Activated CD4-positive, alpha-beta T cell treated with anti-CD3 and anti-CD28 coated beads, Interleukin-2, amount 50 U/mL, for 48 hours (primary cell): ENCODE measurements around the gene CYTH3.
"Not testable (repeated sequence)": the region's sequence is repeated elsewhere in the genome, so short reads cannot be mapped to it uniquely, and the experiment has no call there.

Source experiments
- DNase-seq, 2 experiments: peaks; one replicate each; pipeline ENCODE4 v3.0.0-alpha.2; 2020

CYTH3 gene, protein sequence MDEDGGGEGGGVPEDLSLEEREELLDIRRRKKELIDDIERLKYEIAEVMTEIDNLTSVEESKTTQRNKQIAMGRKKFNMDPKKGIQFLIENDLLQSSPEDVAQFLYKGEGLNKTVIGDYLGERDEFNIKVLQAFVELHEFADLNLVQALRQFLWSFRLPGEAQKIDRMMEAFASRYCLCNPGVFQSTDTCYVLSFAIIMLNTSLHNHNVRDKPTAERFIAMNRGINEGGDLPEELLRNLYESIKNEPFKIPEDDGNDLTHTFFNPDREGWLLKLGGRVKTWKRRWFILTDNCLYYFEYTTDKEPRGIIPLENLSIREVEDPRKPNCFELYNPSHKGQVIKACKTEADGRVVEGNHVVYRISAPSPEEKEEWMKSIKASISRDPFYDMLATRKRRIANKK

DNA sequence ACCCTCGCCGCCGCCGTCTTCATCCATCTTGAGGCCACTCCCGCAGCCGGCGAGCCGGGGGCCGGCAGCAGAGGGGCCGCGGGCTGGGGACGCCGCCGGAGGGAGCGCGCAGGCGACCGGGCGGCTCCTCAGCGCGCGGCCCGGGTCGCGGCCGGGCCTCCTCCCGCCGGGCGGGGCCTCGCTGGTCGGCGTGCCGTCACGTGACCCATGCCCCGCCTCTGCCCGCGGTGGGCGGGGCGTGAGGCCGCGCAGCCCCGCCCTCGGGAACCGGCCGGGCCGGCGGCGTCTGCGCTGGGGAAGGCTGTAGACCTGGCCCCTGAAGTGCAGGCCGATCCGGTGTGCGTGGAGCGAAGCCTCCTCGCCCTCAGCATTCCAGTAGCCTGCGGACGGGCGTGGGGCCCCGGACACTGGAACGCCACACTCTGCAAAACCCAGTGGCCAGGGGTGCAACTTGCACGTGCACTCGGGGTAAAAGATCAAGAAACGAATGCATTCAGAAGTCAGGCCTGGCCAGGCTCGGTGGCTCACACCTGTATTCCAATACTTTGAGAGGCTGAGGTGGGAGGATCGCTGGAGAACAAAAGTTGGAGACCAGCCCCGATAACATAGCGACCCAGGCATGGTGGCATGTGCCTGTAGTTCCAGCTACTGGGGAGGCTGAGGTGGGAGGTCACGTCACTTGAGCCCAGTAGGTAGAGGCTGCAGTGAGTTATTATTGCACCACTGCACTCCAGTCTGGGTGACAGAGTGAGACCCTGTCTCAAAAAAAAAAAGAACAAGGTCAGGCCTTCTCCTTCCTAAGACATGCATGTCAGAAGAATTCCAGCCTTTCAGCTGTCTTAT, at the start of gene CYTH3:
TSS of gene CYTH3 (minus strand) at position 144 of the 843 bp plus-strand sequence. CDS start at position 27, 117 bp downstream.
- peak; percentile 71 to 77 for DNase-seq

DNA sequence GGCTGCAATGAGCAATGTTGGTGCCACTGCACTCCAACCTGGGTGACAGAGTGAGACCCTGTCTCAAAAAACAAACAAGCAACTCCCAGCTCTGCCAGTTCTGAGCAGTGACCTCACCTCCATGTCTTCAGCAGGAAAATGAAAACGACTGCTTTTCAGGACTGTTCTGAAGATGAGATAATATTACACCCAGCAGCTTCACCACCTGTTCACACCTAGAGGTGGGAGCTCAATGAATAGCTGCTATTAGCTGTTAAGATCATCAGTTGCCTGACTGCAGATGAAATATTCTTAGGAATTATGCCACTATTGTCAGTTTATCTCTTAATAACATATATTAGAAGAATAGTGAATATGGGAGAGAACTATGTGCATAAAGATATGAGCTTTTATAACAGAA, 48.4 kb upstream of the CYTH3 start:
- DNase-seq, result no peak

DNA sequence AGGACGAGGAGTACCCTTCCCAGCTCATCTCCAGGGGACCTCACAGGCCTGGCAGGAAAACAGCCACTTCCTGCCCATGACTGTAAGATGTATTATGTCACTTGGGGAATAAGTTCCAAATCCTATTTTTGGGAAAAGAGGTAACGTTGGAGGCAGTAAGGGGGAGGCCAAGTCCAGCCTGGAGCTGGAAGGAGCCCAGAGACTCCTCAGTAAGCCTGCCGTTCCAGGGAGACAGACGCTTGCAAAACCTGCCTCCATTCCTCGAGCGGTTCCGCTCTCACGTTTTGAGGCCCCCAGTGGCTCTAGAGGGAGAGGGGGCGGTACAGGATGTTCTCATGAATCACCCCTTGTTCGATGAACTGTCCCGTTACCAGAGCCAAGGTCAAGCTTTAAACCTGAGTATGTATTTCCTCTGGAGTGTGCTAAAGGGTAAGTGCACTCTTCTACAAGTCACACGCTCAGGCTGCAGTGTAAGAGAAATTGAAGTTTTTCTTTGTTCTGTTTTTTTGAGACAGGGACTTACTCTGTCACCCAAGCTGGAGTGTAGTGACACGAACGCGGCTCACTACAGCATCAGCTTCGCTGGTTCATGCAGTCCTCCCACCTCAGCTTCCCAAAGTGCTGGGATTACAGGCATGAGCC, 45.5 kb upstream of the CYTH3 start:
- DNase-seq, result no peak

DNA sequence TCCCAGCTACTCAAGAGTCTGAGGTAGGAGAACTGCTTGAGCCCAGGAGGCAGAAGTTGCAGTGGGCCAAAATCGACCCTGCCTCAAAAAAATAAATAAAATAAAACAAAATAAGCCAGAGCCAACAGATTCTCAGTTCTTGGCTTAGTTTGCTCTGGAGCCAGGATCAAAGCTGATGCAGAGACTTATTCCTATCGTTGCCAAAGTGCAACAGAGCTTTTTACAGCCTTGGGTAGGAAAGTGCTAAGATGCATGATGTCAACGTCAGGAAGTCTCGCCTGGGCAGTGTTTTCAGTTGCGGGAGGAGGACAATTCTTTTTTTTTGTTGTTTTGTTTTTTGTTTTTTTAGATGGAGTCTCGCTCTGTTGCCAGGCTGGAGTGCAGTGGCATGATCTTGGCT, 43.8 kb upstream of the CYTH3 start:
- DNase-seq, result no peak

DNA sequence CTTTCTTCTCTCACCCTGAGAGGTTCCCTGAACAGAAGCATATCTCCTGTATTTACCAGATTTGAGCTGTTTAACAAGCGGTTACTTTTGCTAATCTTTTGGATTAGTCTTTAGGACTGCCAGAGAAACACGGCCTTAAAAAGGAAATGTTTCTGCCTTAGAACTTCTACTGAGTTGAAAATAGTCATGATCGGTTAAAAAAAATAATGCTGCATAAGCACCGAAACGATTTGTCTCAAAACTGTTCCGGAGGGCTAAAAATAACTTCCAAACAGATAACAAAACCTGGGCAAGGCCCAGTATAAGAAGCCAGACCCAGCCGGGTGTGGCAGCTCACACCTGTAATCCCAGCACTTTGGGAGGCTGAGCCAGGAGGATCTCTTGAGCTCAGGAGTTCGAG, 43.3 kb upstream of the CYTH3 start:
- no peak for DNase-seq

DNA sequence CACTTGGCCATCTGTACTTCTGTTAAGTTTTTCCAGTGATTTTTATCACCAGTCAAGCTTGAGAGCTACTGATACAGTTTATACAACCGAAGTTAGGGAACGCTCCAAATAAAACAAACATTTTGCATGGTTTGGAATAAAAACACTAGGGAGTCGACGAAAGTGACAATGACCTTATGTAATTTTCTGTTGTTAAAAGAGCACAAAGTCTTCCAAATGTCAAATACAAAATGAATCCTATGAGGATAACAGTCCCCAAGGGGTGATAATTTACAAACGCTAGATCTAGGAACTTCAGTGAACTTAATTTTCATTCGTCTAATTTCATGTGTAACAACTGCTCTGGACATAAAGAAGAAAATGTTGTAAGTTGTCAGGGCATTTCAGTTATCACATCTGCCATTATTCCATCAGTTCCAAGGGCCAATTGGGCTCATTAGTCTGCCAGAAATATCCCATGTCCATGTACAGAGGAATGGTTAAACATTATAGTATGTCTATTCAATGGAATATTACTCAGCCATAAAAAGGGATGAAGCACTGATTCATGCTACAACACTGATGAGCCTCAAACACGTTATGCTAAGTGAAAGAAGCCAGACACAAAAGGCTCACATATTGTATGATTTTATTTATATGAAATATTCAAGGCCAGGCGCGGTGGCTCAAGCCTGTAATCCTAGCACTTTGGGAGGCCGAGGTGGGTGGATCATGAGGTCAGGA, 38.0 kb upstream of the CYTH3 start:
- no peak for DNase-seq

DNA sequence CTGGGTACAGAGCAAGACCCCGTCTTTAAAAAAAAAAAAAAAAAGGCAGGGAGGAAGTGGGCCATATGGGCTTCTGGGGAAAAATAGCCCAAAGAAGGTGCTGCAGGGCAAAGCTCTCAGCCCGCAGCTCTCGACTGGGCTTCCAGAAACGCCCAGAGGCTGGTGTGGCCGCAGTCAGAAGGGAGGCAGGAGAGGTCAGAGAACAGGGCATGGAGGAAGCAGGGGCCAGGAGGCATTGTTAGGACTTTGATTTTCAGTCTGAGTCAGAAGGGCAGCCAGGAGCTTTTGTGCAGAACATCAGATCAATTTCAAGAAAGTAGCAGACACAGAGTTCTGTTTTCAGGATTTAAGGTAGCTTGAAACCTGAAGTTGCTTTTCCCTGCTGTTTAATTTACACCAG, 35.3 kb upstream of the CYTH3 start:
- DNase-seq, result no peak

GRCh38 chr7:6306471-6306870, 34.0 kb upstream of the CYTH3 start:
- no peak for DNase-seq

- no peak for DNase-seq
Observed at GRCh38 chr7:6305330-6305729, 32.9 kb upstream of the CYTH3 start.

- DNase-seq, result not testable (repeated sequence)
Observed at GRCh38 chr7:6301446-6301845, 29.0 kb upstream of the CYTH3 start.

DNA sequence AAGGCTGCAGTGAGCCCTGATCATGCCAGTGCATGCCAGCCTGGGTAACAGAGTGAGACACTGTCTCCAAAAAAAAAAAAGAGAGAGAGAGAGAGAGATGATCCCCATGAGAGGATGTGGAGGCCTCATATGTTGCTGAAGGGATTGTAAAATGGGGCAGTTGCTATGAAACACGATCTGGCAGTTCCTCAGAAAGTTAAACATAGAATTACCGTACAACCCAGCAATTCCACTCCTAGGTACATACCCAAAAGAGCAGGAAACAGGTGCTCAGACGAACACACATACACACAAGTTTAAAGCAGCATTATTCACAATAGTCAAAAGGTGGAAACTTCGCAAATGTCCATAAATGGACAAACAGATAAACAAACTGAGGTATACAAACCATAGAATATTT, 27.4 kb upstream of the CYTH3 start:
- no peak for DNase-seq

- DNase-seq, result no peak
Observed at GRCh38 chr7:6294839-6295238, 22.4 kb upstream of the CYTH3 start.

GRCh38 chr7:6293202-6293601, 20.8 kb upstream of the CYTH3 start:
- no peak for DNase-seq

DNA sequence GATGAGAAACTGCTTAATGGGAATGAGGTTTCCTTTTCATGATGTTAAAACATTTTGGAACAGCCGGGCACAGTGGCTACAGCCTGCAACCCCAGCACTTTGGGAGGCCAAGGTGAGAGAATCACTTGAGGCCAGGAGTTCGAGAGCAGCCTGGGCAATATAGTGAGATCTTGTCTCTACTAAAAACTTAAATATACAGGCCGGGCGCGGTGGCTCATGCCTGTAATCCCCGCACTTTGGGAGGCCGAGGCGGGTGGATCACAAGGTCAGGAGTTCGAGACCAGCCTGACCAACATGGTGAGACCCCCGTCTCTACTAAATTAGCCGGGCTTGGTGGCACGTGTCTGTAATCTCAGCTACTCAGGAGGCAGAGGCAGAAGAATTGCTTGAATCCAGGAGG, 19.5 kb upstream of the CYTH3 start:
- not testable (repeated sequence) for DNase-seq

DNA sequence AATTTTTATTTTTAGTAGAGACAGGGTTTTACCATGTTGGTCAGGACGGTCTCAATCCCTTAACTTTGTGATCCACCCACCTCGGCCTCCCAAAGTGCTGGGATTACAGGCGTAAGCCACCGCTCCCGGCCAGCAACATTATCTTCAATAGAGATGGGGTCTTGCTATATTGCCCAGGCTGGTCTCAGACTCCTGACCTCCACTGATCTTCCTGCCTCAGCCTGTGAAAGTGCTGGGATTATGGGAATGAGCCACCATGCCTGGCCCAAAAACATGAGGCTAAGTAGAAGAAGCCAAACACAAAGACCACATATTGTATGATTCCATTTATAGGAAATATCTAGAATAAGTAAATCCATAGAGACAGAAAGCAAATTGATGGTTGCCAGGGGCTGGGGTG, 19.1 kb upstream of the CYTH3 start:
- DNase-seq, result no peak

- no peak for DNase-seq
Observed at GRCh38 chr7:6290319-6290741, 17.9 kb upstream of the CYTH3 start.

GRCh38 chr7:6288270-6288860, 15.9 kb upstream of the CYTH3 start:
- no peak for DNase-seq

DNA sequence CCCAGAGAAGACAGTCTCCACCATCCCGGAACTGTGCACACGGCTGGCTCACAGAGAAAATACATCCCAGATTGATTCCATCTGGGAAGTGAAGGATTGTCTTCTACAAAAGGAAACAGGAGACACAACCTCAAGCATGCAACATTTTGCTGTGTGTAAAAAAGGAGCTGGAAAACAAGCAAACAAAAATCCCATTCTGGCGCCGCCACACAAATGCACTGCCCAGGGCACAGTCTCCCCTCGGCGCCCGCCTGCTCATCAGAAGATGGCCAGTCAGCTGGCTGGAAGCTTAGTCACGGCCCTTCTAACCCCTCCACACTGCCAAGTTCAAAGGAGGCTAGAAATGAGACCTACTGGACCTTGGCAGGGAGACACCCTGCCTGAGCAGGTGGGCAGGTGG, 14.1 kb upstream of the CYTH3 start:
- no peak for DNase-seq

DNA sequence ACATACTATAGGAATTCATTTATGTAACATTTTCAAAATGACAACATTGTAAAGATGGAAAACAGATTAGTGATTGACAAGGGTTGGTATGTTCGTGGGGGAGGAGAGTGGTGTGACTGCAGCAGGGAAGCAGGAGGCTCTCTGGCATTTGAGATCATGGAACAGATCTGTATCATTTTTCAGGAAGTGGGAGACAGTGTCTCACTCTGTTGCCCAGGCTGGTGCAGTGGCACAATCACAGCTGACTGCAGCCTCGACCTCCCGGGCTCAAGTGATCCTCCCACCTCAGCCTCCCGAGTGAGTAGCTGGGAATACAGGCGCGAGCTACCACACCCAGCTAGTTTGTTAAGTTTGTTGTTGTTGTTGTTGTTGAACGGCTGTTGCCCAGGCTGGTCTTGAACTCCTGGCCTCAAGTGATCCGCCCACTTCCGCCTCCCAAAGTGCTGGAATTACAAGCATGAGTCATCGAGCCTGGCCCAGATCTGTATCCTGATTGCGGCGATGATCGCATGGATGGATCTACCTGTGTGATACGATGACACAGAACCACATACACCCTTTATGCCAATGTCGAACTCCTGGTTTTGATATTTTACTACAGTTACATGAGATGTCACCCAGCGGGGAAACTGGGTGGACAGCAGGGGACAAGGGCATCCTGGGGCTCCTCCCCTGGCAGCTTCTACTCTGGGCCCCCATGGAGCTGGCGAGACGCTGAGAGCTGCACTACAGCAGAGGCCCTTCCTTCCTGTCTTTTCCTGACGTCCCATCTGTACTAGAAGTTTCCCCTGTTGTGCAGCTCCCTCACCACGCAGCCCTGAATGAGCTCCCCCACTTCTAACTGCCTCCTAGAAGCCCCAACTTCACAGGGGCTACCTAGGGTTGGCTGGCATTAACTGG, 12.3 kb upstream of the CYTH3 start:
- DNase-seq, result no peak

- no peak for DNase-seq
Observed at GRCh38 chr7:6284055-6284400, 11.6 kb upstream of the CYTH3 start.

DNA sequence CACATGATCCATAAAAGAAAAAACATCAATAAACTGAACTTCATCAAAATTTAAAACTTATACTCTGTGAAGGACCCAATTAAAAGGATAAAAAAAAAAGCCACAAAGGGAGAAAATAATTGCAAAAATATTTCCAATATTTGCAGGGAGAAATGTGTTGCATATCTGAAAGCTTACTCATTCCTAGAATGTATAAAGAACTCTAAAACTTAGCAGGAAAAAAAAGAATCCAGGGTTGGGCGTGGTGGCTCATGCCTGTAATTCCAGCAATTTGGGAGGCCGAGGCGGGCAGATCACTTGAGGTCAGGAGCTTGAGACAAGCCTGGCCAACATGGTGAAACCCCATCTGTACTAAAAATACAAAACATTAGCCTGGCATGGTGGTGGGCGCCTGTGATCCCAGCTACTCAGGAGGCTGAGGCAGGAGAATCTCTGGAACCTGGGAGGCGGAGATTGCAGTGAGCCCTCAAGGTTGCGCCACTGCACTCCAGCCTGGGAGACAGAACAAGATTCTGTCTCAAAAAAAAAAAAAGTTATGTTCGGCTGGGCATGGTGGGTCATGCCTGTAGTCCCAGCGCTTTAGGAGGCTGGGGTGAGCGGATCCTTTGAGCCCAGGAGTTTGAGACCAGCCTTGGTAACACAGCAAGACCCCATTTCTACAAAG, 11.1 kb upstream of the CYTH3 start:
- not testable (repeated sequence) for DNase-seq
